ENCODE measurements around the gene EDRF1.

DNA sequence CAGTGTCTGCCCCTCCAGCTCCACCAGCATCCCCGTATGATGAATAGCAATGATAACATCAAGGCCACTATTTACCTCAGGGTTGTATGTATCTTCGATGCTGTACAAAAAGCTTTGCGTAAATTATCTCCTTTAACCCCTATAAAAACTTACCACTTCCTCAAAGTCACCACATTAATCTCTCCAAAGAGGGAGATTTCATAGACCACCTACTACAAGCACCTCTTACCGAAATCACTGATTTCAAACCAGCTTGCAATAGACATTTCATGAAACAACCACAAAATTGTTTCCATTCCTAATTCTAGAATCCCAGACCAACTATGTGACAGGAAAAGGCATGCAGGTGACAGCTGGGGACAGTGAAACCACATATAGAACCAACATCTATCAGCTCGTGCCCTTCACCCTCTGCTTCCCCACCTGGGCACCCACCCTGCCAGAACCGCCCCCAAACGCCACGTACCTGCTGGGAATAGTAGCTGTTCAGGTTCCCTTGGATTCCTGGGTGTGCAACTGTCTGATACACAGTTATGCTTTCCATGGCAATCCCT lies 76.2 kb downstream of the EDRF1 start:
- TF ChIP-seq POLR2A (IDR thresholded peaks at IDR 0.05) (no peak), EP300 (IDR thresholded peaks at IDR 0.05; ENCODE audit: low read depth) (no peak), POLR2AphosphoS5 (IDR thresholded peaks at IDR 0.05) (no peak)
- TF ChIP-seq, protein P1, sequence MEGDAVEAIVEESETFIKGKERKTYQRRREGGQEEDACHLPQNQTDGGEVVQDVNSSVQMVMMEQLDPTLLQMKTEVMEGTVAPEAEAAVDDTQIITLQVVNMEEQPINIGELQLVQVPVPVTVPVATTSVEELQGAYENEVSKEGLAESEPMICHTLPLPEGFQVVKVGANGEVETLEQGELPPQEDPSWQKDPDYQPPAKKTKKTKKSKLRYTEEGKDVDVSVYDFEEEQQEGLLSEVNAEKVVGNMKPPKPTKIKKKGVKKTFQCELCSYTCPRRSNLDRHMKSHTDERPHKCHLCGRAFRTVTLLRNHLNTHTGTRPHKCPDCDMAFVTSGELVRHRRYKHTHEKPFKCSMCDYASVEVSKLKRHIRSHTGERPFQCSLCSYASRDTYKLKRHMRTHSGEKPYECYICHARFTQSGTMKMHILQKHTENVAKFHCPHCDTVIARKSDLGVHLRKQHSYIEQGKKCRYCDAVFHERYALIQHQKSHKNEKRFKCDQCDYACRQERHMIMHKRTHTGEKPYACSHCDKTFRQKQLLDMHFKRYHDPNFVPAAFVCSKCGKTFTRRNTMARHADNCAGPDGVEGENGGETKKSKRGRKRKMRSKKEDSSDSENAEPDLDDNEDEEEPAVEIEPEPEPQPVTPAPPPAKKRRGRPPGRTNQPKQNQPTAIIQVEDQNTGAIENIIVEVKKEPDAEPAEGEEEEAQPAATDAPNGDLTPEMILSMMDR (IDR thresholded peaks at IDR 0.05): no peak
